ENCODE data around the gene ADGRL3.

The ADGRL3 gene

DNA sequence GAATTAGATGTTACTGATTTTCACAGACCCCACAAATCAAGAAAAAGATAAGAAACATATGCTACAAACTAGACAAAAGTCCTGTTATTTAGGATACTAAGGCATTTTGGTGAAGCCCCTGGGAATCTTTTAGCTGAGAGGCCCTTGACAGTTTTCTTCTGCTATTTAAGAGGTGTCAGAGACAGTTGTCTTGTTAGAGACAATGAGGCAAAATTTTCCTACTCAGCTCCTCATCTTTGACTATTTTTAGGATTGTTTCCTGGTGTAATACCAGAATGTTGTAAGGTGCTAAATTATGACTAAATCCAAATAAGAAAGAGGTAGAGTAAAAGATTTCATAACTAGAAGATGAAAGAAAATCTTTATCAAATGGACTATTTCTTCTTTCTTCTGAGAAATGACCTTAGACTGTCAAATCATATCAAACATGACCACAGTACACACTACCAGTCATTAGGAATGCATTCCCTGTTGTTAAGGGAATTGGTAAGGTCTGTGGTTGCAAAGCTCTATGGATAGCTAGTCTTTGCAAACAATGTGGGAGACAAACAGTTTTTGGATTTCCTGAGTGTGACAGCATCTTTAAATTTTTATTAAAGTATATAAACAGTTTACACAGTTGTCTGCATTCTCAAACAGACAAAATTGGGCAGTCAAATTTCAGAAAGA is 926.1 kb downstream of the ADGRL3 start:
- H3K36me3 ChIP-seq (ENCODE audit: insufficient read depth, low read length), result no peaks in the 10 kb centered on the region
- H2AFZ ChIP-seq (ENCODE audit: low read depth, low read length), result no peak overlapping the region
- H3K27me3 ChIP-seq (ENCODE audit: insufficient read depth, low read length, poor library complexity), result no peaks in the 10 kb centered on the region
- no peak overlapping the region for H3K27ac ChIP-seq (ENCODE audit: low read length)
- no peak for TF ChIP-seq EZH2 (IDR thresholded peaks at IDR 0.05; ENCODE audit: borderline replicate concordance, low read depth, low read length, severe bottlenecking)
- TF ChIP-seq, protein P1, sequence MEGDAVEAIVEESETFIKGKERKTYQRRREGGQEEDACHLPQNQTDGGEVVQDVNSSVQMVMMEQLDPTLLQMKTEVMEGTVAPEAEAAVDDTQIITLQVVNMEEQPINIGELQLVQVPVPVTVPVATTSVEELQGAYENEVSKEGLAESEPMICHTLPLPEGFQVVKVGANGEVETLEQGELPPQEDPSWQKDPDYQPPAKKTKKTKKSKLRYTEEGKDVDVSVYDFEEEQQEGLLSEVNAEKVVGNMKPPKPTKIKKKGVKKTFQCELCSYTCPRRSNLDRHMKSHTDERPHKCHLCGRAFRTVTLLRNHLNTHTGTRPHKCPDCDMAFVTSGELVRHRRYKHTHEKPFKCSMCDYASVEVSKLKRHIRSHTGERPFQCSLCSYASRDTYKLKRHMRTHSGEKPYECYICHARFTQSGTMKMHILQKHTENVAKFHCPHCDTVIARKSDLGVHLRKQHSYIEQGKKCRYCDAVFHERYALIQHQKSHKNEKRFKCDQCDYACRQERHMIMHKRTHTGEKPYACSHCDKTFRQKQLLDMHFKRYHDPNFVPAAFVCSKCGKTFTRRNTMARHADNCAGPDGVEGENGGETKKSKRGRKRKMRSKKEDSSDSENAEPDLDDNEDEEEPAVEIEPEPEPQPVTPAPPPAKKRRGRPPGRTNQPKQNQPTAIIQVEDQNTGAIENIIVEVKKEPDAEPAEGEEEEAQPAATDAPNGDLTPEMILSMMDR (IDR thresholded peaks at IDR 0.05; ENCODE audit: borderline replicate concordance, extremely low read depth, low read length, poor library complexity, severe bottlenecking), result no peak
- H3K4me1 ChIP-seq (ENCODE audit: insufficient read depth, low read length), result no peaks in the 10 kb centered on the region
- H4K20me1 ChIP-seq (ENCODE audit: insufficient read depth, low read length), result no peaks in the 10 kb centered on the region
- ATAC-seq (ENCODE audit: insufficient read depth, low read depth), result no peak
- no peaks in the 10 kb centered on the region for H3K79me2 ChIP-seq (ENCODE audit: insufficient read depth, low read length)
- no peak overlapping the region for H3K4me3 ChIP-seq (ENCODE audit: low read depth in 1 of 2, low read length in 2 of 2)
- no peak overlapping the region for H3K4me2 ChIP-seq (ENCODE audit: insufficient read depth, low read length)
- no peak overlapping the region for H3K9ac ChIP-seq (ENCODE audit: low read depth, low read length)
- no peak for DNase-seq
- no peaks in the 10 kb centered on the region for H3K9me3 ChIP-seq (ENCODE audit: insufficient read depth, low read length, severe bottlenecking)
